Measurements from ENCODE around the gene PRDM16. TPM values are rescaled to one million over a fixed set of nuclear protein-coding genes. Genes with fewer than 3 reads are reported as not detected.

PRDM16 gene
- total and polyA plus RNA-seq, 4 donors = 5.0 to 80.7 (median 41.5) TPM

DNA sequence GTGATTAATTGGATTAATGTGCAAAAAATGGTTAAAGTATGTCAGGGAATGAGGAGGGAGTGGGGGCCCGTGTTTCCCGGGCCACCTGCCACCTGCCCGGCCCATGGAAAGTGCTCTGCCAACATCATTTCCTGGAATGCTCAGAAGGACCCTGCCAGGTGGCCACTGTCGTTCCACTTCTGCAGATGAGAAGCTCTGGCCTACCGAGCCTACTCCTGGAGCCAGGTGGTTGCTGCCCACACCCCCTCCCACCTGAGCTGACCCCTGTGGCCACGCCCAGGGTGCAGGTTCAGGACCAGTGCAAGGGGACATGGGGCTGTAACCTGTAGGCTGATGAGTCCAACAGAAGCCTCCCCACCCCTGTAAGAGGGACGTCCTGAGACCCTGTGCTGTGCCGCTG lies 99.7 kb downstream of the PRDM16 start:
- peaks cover 0 to 6% of the 10 kb centered on the region in 2 donors for H3K4me1 ChIP-seq (ENCODE audit: control insufficient read depth in 1 of 2, insufficient read depth in 2 of 2, low read length in 2 of 2)
- H3K27ac ChIP-seq (ENCODE audit: low read depth in 1 of 2, low read length in 2 of 2) = no peak overlapping the region
- H3K36me3 ChIP-seq (ENCODE audit: control insufficient read depth in 1 of 2, insufficient read depth in 2 of 2, low read length in 1 of 2) = no peaks in the 10 kb centered on the region
- H3K9me3 ChIP-seq (ENCODE audit: control insufficient read depth, low read length) = no peaks in the 10 kb centered on the region
- H3K4me3 ChIP-seq (ENCODE audit: low read length in 2 of 2) = no peak overlapping the region
- intact Hi-C loops (cut with DNase I) = no loop called here
- DNase-seq (no peak), ATAC-seq (ENCODE audit: low FRiP score) (no peak)
- WGBS, 2 donors = 37 to 43% methylated on average over 8 of the region's 8 CpGs
- no peaks in the 10 kb centered on the region for H3K27me3 ChIP-seq (ENCODE audit: control insufficient read depth in 1 of 2, insufficient read depth in 2 of 2, low read length in 1 of 2)

DNA sequence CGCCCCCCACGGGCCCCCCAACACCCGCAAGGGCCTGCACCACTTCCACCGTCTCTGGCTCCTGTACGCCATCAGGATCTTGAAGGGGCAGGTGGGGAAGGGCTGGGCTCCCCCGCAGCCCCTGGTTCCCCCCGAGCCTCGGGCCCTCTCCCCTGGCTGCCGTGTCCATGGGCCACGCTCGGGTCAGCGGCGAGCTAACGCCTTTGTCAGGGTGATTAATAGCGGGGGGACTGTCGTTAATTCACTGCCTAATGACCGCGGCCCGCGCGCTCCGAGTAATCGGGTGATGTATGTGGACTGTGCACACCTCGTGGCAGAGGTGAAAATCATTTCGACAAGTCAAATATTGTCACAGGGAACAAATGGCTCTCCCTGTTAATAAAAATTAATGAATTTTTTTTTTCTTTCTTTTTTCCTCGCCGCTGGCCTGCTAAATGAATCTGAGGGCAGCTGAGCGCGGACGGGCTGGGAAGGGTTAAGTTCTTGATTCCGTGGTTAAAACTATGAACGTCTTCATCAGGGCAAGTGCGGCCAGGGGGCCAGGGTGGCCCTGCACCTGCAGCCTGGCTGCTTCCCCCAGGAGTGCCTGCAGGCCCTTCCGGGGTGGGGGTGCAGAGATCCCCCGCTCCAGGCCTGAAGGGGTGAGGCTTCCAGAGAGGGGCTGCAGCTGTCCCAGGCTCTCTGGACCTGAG lies 100.8 kb downstream of the PRDM16 start:
- peaks cover 2 to 6% of the 10 kb centered on the region in 2 donors for H3K4me1 ChIP-seq (ENCODE audit: control insufficient read depth in 1 of 2, insufficient read depth in 2 of 2, low read length in 2 of 2)

DNA sequence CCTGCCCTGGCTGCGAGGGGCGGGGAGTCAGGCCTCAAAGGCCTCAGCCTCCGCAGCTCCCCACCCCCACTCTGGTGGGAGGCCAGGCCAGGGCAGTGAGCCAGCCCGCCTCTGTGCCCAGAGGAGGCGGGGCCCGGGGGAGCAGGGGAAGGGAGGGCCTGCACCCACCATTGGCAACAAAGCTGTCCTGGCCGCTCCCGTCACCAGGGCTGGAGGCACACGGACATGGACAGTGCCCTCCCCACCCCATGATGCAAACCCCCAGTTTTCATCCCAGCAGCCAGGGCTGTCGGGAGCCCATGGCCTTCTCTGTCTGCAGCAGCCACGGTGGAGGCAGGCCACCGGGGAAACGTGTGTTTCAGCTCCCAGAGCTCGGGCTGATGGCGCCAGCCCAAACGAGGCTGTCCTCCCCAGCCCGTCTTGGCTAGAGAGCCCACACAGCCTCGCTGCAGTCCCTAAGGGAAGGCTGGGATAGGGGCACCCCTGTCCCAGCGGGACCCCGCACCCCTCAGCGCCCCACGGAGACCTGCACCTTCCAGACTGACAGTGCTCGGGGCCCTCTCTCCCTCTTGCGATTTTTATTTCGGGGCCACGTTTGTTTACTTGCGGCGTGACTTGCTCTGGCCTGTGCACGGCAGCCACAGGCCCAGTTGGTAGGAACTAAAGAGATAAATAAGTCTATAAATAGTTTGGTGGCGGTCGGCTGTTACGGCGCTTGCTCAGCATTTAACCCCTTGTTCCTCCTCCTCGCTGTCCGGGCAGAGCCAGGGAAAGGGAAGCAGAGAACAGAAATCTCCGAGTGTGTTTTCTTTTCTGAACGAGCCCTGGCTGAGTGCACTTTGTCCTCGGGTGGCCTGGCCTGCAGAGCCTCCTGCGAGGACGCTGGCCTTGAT lies 101.8 kb downstream of the PRDM16 start:
- intact Hi-C loops (cut with DNase I) = loop anchor here (5.0 kb wide), 2 partner anchors 39 to 44 kb away; no protein-coding TSS in a partner anchor
- peak; percentile 89 to 95 for DNase-seq
- Histone ChIP-seq H3K9me3 (ENCODE audit: control insufficient read depth, low read length) (no peaks in the 10 kb centered on the region), H3K27me3 (ENCODE audit: control insufficient read depth in 1 of 2, insufficient read depth in 2 of 2, low read length in 1 of 2) (no peaks in the 10 kb centered on the region), H3K27ac (ENCODE audit: low read depth in 1 of 2, low read length in 2 of 2) (peak overlapping the region; percentile 78 to 93), H3K4me1 (ENCODE audit: control insufficient read depth in 1 of 2, insufficient read depth in 2 of 2, low read length in 2 of 2) (peaks cover 5 to 6% of the 10 kb centered on the region in 2 donors), H3K36me3 (ENCODE audit: control insufficient read depth in 1 of 2, insufficient read depth in 2 of 2, low read length in 1 of 2) (no peaks in the 10 kb centered on the region), H3K4me3 (ENCODE audit: low read length in 2 of 2) (peak overlapping the region in 1 of 2 donors; percentile 8)
- 0 to 1% methylated on average over 34 to 40 of the region's 40 CpGs for WGBS, 2 donors
- peak; percentile 88 for ATAC-seq (ENCODE audit: low FRiP score)

More for the DNA sequence above, 100.8 kb downstream of the PRDM16 start:
- ATAC-seq (ENCODE audit: low FRiP score) (no peak), DNase-seq (no peak)
- no peaks in the 10 kb centered on the region for H3K27me3 ChIP-seq (ENCODE audit: control insufficient read depth in 1 of 2, insufficient read depth in 2 of 2, low read length in 1 of 2)
- H3K9me3 ChIP-seq (ENCODE audit: control insufficient read depth, low read length) = no peaks in the 10 kb centered on the region
- H3K4me3 ChIP-seq (ENCODE audit: low read length in 2 of 2) = no peak overlapping the region
- 68% methylated on average over 35 of the region's 35 CpGs for WGBS, 2 donors
- intact Hi-C loops (cut with DNase I) = loop anchor here (5.0 kb wide), 2 partner anchors 38 to 43 kb away; no protein-coding TSS in a partner anchor
- H3K27ac ChIP-seq (ENCODE audit: low read depth in 1 of 2, low read length in 2 of 2) = peak overlapping the region in 1 of 2 donors; percentile 67
- no peaks in the 10 kb centered on the region for H3K36me3 ChIP-seq (ENCODE audit: control insufficient read depth in 1 of 2, insufficient read depth in 2 of 2, low read length in 1 of 2)

DNA sequence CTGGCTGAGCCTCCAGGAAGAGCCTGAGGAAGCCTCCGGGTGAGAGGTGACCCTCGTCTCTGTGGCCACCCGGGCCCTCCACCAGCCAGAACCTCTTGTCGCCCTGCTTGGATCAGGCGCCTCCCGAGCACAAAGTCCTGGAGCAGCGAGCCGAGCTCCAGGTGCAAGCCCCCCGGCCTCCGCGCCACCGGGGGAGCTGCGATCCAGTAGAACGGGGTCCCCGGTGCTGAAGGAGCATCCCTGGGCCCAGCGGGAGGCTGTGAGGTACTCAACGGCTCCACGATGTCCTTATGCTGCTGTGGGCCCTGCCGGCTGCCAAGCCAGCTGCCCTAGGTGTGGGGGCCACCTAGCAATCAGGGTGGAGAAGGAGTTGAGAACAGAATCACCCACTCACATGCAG lies 102.8 kb downstream of the PRDM16 start:
- intact Hi-C loops (cut with DNase I) = loop anchor here (5.0 kb wide), 2 partner anchors 39 to 44 kb away; no protein-coding TSS in a partner anchor
- no peaks in the 10 kb centered on the region for H3K27me3 ChIP-seq (ENCODE audit: control insufficient read depth in 1 of 2, insufficient read depth in 2 of 2, low read length in 1 of 2)
- no peaks in the 10 kb centered on the region for H3K36me3 ChIP-seq (ENCODE audit: control insufficient read depth in 1 of 2, insufficient read depth in 2 of 2, low read length in 1 of 2)
- H3K27ac ChIP-seq (ENCODE audit: low read depth in 1 of 2, low read length in 2 of 2) = peak overlapping the region; percentile 78 to 93
- ATAC-seq (ENCODE audit: low FRiP score) (no peak), DNase-seq (no peak)
- no peak overlapping the region for H3K4me3 ChIP-seq (ENCODE audit: low read length in 2 of 2)
- H3K4me1 ChIP-seq (ENCODE audit: control insufficient read depth in 1 of 2, insufficient read depth in 2 of 2, low read length in 2 of 2) = peaks cover 5 to 6% of the 10 kb centered on the region in 2 donors
- no peaks in the 10 kb centered on the region for H3K9me3 ChIP-seq (ENCODE audit: control insufficient read depth, low read length)
- WGBS, 2 donors = 69 to 74% methylated on average over 19 of the region's 19 CpGs

DNA sequence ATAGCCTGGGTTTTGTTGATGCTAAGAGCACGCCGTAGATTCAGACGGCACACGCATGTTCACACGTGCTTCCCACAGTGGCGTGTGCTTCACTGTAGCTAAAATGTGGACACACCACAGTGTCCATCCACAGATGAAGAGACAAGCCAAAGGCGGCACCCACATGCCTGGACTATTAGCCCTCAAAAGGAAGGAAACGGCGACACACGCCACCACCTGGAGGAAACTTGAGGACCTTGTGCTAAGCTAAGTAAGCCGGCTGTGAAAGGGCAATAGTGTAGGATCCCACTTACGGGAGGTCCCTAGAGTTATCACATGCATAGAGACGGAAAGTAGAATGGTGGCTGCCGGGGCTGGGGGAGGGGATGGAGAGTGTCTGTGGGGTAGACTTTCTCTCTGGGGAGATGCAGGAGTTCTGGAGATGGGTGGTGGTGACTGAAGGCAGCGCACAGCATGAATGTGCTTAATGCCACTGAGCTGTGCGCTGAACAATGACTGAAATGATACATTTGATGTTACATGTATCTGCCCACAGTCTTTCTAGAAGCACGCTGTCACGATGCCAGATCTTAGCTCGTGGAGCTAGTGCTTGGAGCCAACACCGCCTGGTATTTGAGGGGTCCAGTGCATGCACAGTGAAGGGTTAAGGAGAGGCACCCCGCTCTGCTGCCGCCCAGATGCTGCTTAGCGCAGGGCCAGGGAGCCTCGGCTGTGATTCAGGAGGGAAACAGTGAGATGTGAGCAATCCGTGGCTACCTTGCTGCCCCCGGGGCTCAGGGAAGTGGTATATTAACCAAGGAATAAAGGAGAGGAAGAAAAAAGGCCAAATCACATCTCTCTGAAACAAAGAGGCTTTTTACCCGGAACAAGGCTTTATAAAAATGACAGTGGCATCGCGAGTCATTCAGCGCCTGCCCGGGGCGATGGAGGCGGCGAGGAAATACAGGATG lies 103.7 kb downstream of the PRDM16 start:
- ATAC-seq (ENCODE audit: low FRiP score) (no peak), DNase-seq (no peak)
- H3K4me1 ChIP-seq (ENCODE audit: control insufficient read depth in 1 of 2, insufficient read depth in 2 of 2, low read length in 2 of 2) = peaks cover 5 to 6% of the 10 kb centered on the region in 2 donors
- H3K4me3 ChIP-seq (ENCODE audit: low read length in 2 of 2) = no peak overlapping the region
- H3K9me3 ChIP-seq (ENCODE audit: control insufficient read depth, low read length) = no peaks in the 10 kb centered on the region
- WGBS, 2 donors = 80 to 81% methylated on average over 34 of the region's 34 CpGs
- H3K36me3 ChIP-seq (ENCODE audit: control insufficient read depth in 1 of 2, insufficient read depth in 2 of 2, low read length in 1 of 2) = no peaks in the 10 kb centered on the region
- no peaks in the 10 kb centered on the region for H3K27me3 ChIP-seq (ENCODE audit: control insufficient read depth in 1 of 2, insufficient read depth in 2 of 2, low read length in 1 of 2)
- peak overlapping the region in 1 of 2 donors; percentile 92 for H3K27ac ChIP-seq (ENCODE audit: low read depth in 1 of 2, low read length in 2 of 2)
- intact Hi-C loops (cut with DNase I) = loop anchor here (5.0 kb wide), 2 partner anchors 40 to 45 kb away; no protein-coding TSS in a partner anchor

DNA sequence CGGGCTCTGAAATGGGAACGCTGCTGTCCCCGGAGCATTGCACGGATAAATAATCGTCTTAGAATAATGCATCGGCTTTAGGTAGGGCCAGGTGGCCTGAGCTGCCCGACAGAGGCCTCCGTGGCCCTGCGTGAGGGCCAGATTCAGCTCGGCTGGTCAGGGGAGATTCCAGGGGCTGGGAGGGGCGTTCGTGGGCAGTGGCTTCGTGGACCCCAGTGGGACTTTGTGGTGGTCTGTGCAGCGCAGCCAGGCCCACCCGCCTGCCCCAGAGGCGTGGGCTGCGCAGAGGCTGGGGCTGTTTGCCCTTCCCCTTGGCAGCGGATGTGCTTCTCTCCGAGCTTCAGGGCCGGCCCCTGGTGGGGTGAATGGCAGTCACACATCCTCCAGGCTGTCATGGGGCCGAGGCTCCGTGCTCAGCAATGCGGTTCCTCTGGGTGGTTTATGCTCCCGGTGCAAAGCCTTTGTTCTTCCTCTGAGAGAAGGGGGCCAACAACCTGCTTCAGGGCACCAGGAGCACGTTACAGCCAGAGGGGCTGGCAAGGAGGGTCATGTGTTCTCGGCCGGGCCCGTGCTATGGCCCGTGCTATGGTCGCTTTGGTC lies 104.5 kb downstream of the PRDM16 start:
- H3K27ac ChIP-seq (ENCODE audit: low read depth in 1 of 2, low read length in 2 of 2) = peak overlapping the region; percentile 64 to 92
- 86 to 87% methylated on average over 28 to 30 of the region's 30 CpGs for WGBS, 2 donors
- intact Hi-C loops (cut with DNase I) = loop anchor here (5.0 kb wide), 2 partner anchors 41 to 46 kb away; no protein-coding TSS in a partner anchor
- H3K9me3 ChIP-seq (ENCODE audit: control insufficient read depth, low read length) = no peaks in the 10 kb centered on the region
- H3K27me3 ChIP-seq (ENCODE audit: control insufficient read depth in 1 of 2, insufficient read depth in 2 of 2, low read length in 1 of 2) = no peaks in the 10 kb centered on the region
- H3K4me3 ChIP-seq (ENCODE audit: low read length in 2 of 2) = no peak overlapping the region
- no peak for DNase-seq
- peaks cover 5 to 6% of the 10 kb centered on the region in 2 donors for H3K4me1 ChIP-seq (ENCODE audit: control insufficient read depth in 1 of 2, insufficient read depth in 2 of 2, low read length in 2 of 2)
- ATAC-seq (ENCODE audit: low FRiP score) = no peak
- H3K36me3 ChIP-seq (ENCODE audit: control insufficient read depth in 1 of 2, insufficient read depth in 2 of 2, low read length in 1 of 2) = no peaks in the 10 kb centered on the region

DNA sequence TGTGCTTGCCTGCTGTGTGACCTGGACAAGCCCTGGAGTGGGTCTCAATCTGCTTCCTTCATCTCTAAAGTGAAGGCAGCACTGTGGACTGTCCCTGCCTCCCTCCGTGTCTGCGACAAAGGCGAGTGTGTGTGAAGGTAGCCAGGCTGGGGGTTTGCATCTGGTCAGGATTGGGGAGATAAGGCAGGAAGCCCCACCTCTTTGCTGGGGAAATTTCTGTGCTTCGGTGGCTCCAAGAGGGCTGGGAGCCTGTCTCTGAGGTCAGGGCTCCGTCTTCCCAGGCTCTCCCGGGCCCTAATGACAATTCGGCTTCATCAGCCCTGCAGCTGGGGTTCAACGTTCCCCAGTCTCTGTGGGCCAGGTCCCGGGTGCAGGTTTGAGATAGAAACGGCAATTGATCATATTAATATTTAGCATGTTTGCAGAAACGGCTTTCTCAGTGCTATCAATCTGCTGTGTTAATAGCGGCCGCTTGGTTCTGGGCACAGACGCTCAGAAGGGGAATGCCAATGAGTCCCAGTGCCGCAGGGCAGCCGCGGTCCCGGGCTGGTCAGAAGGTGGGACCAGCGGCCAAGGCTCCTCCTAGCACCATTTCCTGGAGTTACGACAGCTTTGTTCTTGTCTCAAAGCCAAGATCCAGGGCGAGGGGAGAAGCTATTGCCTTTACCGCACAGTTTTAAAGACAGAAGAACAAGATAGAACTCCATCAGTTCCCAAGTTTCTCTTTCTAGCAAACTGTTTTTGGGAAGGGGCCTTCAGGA lies 105.7 kb downstream of the PRDM16 start:
- Histone ChIP-seq H3K27ac (ENCODE audit: low read depth in 1 of 2, low read length in 2 of 2) (peak overlapping the region; percentile 79 to 97), H3K4me1 (ENCODE audit: control insufficient read depth in 1 of 2, insufficient read depth in 2 of 2, low read length in 2 of 2) (peaks cover 5 to 6% of the 10 kb centered on the region in 2 donors), H3K4me3 (ENCODE audit: low read length in 2 of 2) (no peak overlapping the region), H3K9me3 (ENCODE audit: control insufficient read depth, low read length) (no peaks in the 10 kb centered on the region), H3K27me3 (ENCODE audit: control insufficient read depth in 1 of 2, insufficient read depth in 2 of 2, low read length in 1 of 2) (no peaks in the 10 kb centered on the region), H3K36me3 (ENCODE audit: control insufficient read depth in 1 of 2, insufficient read depth in 2 of 2, low read length in 1 of 2) (no peaks in the 10 kb centered on the region)
- WGBS, 2 donors = 2% methylated on average over 22 of the region's 22 CpGs
- intact Hi-C loops (cut with DNase I) = loop anchor here (5.0 kb wide), 2 partner anchors 42 to 47 kb away; no protein-coding TSS in a partner anchor
- DNase-seq (peak; percentile 91 to 92), ATAC-seq (ENCODE audit: low FRiP score) (peak; percentile 78)

Measured in aorta (tissue), 5 donors.